ENCODE data around the gene SPTLC2.
"Not testable (repeated sequence)": the region's sequence is repeated elsewhere in the genome, so short reads cannot be mapped to it uniquely, and the experiment has no call there.

SPTLC2 gene

GRCh38 chr14:77544571-77544970 is 71.9 kb downstream of the SPTLC2 start:
- DNase-seq: no peak

DNA sequence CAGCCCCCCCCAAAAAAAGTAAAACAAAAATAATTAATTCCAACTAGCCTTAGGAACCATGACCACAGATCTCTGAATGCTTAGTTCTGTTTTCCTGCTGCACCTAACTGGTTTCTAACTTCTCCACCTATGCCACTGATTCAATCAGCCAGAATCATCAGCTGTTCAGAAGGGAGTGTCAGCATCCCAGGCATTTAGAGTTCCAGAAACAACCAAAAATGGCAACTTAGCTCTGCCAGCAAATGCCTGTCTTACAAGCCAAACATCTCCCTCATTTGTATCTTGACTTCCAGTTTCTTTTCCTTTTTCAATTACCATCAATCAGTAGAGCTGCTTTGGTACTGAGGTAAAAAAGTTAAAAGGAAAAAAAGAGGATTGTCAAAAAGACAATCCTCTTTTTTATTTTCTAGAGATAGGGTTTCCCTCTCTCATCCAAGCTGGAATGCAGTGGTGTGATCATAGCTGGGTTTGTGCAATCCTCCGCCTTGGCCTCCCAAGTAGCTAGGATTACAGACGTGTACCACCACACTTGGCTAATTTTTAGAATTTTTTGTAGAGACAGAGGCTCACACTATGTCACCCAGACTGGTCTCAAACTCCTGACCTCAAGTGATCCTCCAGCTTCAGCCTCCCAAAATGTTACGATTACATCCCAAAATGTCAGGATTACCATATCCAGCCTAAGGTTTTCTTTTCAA is 72.7 kb downstream of the SPTLC2 start:
- DNase-seq: no peak

DNA sequence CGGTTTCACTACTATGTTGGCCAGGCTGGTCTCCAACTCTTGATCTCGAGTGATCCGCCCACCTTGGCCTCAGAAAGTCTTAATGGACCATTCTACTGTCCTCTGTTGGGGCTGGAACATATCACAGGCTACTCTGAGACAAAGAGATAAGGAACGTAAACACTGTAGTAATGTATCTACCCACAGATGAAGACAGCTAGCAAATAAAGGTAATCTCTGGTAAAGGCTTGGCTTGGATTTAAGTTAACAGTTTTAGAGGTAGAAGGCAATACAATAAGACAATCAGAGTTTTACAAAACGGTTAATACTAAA is 73.2 kb downstream of the SPTLC2 start:
- DNase-seq: no peak

GRCh38 chr14:77542421-77543239 is 73.8 kb downstream of the SPTLC2 start:
- DNase-seq: peak; percentile 12

DNA sequence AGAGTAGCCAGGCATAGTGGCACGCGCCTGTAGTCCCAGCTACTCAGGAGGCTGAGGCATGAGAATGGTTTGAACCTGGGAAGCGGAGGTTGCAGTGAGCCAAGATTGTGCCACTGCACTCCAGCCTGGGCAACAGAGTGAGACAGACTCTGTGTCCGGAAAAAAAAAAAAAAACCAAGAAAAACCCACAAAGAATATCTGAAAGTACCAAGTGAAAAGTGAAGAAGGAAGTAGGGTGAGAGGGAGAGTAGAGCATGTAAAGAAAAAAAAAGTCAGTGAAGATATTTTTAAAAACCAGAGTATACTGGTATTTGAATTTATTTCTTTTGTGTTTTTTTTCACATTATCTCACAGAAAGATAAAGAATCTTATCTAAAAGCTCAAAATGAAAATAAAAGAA is 74.5 kb downstream of the SPTLC2 start:
- DNase-seq: peak; percentile 3

DNA sequence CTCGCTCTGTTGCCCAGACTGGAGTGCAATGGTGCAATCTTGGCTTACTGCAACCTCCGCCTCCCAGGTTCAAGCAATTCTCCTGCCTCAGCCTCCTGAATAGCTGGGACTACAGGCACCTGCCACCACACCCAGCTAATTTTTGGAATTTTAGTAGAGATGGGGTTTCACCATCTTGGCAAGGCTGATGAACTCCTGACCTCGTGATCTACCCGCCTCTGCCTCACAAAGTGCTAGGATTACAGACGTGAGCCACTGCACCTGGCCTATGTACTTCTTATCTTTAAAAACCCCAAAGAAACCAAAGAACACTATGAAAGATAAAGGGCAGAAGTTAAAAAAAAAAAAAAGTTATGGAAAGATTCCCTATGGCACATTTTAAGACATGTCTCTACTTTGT is 79.5 kb downstream of the SPTLC2 start:
- not testable (repeated sequence) for DNase-seq

DNA sequence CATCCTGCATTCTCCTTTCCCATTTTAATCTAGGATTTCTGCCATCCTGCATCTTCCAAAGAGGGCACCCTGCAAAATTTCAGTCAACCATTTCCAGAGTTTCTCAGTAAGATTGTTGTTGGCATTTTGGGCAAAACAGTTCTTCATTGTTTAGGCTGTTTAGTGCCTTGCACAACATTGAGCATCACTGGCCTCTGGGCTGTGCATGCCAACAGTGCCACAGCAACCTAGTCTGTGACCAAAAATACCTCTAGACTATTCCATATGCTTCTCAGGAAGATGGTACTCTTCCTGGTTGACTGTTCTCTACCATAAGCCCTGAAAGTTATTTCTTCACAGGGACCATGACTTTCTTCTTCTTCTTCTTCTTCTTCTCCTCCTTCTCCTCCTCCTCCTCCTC is 85.4 kb downstream of the SPTLC2 start:
- no peak for DNase-seq

DNA sequence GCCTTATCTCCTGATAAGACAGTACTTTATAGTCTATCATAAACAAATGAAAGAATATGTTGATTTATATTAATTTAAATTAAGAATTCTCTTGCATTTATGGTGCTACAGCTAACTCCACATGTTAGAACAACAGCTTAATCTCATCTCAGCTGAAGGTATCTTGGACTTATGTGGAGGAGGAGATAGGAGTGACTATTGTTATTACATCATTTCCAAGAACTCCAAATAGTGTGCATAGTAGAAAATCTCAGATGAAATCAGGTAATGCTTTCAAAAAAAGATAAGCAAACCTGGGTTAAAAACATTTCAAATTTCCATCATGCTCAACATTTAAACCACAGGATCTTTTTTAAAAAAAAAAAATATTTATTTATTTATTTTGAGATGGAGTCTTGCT is 86.5 kb downstream of the SPTLC2 start:
- no peak for DNase-seq

- DNase-seq: no peak
Measured at GRCh38 chr14:77529213-77529612, 87.2 kb downstream of the SPTLC2 start.

GRCh38 chr14:77528701-77529100 is 87.7 kb downstream of the SPTLC2 start:
- DNase-seq: not testable (repeated sequence)

GRCh38 chr14:77526266-77526665 is 90.2 kb downstream of the SPTLC2 start:
- no peak for DNase-seq

GRCh38 chr14:77524536-77524935 is 91.9 kb downstream of the SPTLC2 start:
- no peak for DNase-seq

DNA sequence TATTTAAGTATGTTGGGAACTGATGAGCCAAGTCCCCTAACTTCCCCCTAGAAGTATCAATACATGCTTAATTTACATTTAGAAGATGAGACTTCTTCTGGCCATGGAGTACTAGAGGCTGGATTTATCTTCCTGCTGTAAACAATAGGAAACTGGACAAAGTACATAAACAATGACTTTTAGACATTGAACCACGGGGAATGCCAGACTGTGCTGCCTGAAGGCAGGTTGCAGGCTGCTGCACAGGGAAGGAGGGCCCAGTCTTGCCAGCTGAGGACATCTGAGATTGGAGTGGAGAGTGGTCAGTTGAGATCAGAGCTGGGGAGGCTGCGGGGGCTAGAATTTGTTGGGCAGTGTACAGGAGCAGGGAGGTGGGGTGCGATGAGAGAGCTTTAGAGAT is 93.3 kb downstream of the SPTLC2 start:
- DNase-seq: no peak

DNA sequence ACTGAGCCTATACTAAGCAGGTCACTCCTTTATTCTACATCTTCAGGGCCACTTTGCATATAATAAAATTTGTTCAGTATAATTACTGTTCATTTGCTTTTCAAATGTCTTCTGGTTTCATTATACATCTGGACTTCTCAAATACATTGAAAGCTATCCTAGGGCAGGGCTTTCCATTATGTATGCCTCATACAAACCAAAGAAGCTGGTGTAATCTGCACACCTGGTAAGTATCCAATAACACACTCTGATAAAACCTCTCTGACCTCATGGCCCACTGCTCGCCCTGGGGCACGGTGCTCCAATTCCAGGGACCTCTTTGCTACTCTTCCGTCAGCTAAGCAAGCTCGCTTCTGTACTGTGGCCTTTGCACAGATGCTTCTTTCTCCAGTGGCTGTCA is 95.9 kb downstream of the SPTLC2 start:
- no peak for DNase-seq

- DNase-seq: no peak
Measured at GRCh38 chr14:77516126-77516525, 100.3 kb downstream of the SPTLC2 start.

DNA sequence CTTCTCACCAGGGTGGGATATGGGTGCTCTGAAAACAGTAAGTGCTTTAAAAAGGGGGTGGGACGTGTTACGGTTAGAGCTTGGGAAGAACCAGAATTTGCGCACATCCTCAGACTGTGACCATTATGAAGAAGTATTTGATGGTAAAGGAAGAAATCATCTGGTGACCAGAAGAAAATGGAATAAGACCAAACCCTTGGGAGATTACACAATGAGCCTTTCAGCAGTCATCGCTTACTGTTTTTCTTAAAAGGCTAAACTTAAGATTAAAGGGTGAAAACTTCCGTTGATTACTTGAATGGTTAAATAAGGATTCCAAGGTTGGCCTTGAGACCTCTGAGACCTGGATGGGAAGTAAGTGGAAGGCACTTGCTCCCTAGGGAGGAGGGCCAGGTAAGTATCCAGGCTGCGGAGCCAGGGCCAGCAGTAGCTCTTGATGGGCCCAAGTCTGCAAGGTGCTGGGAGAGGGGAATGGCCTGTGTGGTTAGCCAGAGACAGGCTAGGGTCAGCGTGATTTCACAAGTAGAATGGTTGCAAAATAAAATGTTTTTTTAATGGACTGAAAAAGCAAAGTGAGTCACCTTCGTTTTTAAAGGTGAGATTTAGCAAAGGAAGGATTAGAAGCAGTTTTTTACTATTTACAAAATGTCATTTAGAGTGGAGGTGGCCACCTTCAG is 104.8 kb downstream of the SPTLC2 start:
- no peak for DNase-seq

GRCh38 chr14:77509366-77509765 is 107.1 kb downstream of the SPTLC2 start:
- no peak for DNase-seq

DNA sequence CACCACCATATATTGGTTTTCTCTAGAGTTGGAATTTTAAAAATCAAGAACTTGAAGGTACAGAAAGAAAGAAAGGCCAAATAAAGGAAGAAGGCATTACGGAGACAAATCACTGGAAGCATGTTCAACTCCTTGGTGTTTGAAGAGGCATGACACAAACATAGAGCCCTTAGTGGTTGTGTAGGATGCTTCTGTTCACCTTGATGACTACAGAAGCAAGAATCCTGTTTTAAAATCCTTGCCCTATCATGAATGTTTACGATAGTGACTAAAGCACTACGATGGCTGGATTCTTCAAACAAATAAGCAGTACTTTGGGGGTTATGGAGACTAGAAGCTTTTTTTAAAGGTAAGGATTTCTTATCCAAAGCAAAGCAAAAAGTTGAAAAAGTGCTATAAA is 107.6 kb downstream of the SPTLC2 start:
- DNase-seq: no peak

GRCh38 chr14:77508249-77508648 is 108.2 kb downstream of the SPTLC2 start:
- DNase-seq: no peak

DNA sequence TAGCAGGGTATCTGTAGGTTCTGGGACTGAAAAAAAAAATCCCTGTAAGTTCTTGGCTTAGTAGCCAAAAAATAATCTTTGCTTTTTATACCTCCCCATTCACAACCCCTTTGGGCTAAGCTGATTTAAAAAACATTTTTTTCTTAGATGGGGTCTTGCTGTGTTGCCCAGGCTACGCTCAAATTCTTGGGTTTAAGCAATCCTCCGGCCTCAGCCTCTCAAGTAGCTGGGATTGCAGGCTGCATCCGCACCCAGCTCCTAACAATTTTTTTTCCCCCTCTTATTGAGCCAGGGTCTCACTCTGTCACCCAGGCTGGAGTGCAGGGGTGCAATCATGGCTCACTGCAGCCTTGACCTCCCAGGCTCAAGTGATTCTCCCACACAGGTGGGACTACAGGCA is 108.7 kb downstream of the SPTLC2 start:
- no peak for DNase-seq

DNA sequence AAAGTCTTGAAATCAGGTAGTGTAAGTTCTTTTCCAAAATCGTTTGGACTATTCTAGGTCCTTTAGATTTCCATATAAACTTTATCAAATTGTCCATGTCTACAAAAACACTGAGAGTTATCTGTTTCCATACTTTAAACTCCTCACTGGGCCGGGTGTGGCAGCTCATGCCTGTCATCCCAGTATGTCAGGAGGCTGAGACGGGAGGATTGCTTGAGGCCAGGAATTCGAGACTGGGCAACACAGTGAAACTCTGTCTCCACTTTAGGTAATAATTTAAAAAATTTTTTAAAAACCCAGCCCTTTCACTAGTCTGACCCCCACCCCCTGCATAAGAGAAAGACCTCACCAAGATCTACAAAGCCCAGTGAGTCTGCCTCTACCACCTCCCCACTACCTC is 111.4 kb downstream of the SPTLC2 start:
- DNase-seq: no peak

DNA sequence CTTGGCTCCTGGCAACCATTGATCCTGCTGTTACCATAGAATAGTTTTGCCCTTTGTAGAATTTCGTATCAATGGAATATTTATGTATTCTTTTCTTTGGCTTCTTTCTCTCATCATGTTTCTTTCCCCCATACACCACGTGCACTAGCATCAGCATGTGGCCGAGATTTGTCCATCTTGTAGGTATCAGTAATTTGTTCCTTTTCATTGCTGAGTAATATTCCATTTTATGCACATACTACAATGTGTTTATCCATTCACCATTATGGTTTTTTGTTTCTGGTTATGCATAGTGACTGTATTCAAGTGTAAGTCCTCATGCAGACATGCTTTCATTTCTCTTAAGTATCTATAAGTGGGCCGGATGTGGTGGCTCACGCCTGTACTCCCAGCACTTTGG is 113.3 kb downstream of the SPTLC2 start:
- DNase-seq: no peak

GRCh38 chr14:77502109-77502782 is 114.2 kb downstream of the SPTLC2 start:
- DNase-seq: no peak

All from suppressor macrophage treated with lipopolysaccharide for 4 hours (primary cell).